RWPE1 (cell line): Measurements from ENCODE around the gene EMC1.
"Not testable (repeated sequence)": the region's sequence is repeated elsewhere in the genome, so short reads cannot be mapped to it uniquely, and the experiment has no call there.

Experiments used
- CTCF ChIA-PET: fragments of 350-600 bp; sonication (Branson Sonifier 250); formaldehyde crosslinking; extraction: SDS; loops from one replicate; lab custom pipeline; 2021; lab: Yijun Ruan, JAX
- POLR2A ChIA-PET: fragments of 400-600 bp; formaldehyde crosslinking; extraction: SDS; loops from one replicate; lab custom pipeline; 2020; ENCODE audit warnings: antibody characterized with exemption; ENCODE audit not compliant: low non-redundant PET; lab: Yijun Ruan, JAX
- DNase-seq: peaks from one replicate; pipeline ENCODE4 v3.0.0; 2012; ENCODE audit warnings: low spot score
- H3K27ac ChIP-seq: fragments of 450-650 bp; 2 replicates; pipeline ENCODE4 v1.5.1; 2017
- CTCF ChIP-seq: fragments of 450-650 bp; conservative IDR thresholded peaks from 2 replicates; pipeline ENCODE4 v1.5.1; 2017; ENCODE audit warnings: low read depth, mild to moderate bottlenecking

Gene EMC1

GRCh38 chr1:19257178-19257914 is 6.0 kb upstream of the EMC1 start:
- CTCF ChIA-PET = no interaction called here
- POLR2A ChIA-PET = no interaction called here
- DNase-seq = no peak
- H3K27ac ChIP-seq = no peak overlapping the region
- TF ChIP-seq CTCF = no peak

DNA sequence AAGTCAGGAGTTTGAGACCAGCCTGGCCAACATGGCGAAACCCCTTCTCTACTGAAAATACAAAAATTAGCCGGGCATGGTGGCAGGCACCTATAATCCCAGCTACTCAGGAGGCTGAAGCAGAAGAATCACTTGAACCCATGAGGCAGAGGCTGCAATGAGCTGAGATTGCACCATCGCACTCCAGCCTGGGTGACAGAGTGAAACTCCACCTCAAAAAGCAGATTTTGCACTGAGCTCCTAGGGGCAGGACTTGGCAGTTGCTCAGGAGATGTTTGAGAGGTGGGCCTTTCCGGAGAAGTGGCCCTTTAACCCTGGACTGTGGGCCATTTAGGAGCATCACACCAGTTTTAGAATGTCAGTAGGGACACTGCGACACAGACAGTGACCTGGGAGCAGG is 5.0 kb upstream of the EMC1 start:
- peak overlapping the region; percentile 13; the same call in 1 of the 2 replicates for H3K27ac ChIP-seq
- CTCF ChIA-PET = interaction anchor here (0.6 kb wide), 1 partner anchor 51 kb away, joined by 3 read pairs; no protein-coding TSS in a partner anchor
- DNase-seq, POLR2A ChIA-PET: not testable (repeated sequence)

DNA sequence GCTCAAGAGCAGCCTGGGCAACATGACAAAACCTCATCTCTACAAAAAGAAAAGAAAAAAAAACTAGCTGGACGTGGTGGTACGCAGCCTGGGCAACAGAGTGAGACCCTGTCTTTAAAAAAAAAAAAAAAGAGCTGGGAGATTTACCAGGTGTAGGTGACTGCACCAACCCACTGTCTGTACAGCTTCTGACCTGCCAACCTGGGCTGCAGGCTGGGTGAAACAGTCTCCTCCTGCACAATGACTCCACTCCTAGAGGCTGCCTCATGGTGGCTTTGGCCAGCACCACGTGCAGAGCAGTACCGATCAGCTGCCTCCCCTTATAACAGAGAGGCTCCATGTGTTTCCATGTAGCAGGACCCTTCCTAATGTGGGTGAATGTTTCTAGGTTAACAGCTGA is 4.0 kb upstream of the EMC1 start:
- no peak for TF ChIP-seq CTCF
- ChIA-PET POLR2A (no interaction called here), CTCF (interaction anchor here (0.6 to 0.7 kb wide), 2 partner anchors 12 to 401 kb away, joined by 3 to 4 read pairs; no protein-coding TSS in a partner anchor)
- no peak for DNase-seq
- H3K27ac ChIP-seq = no peak overlapping the region

- CTCF ChIA-PET = no interaction called here
- H3K27ac ChIP-seq = no peak overlapping the region
- POLR2A ChIA-PET = no interaction called here
- no peak for DNase-seq
- no peak for TF ChIP-seq CTCF
Measured at GRCh38 chr1:19254416-19254815, 3.1 kb upstream of the EMC1 start.

DNA sequence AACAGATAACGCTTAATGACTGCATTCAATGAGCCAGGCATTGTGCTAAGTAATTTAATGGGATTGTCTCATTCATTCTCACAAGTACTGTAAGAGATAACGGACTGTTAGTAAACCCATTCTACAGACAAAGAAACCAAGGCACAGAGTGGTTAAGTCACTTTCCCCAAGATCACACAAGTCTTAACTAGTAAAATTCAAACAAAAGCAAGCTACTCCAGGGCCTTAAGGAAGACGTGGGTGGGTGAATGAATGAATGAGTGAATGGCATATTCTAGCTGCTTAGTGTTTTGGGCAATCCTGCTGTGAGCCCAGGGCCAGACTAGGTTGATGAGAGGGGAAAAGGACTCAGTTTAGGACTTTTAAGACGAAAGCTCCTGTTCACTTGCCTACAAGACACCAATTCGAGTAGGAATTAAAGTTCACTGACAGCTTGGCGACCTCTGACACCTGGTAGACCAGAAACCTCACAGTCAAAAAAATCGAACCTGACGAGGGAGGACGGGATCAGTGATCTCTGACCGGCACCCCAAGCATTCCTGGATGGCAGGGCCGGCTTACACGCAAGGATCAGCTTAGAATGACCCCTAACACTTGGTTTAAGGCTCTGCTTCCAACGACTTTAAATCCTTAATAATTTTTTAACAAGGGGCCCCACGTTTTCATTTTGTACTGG is 557 bp downstream of the EMC1 start:
- ChIA-PET POLR2A (interaction anchor here (0.6 kb wide), 1 partner anchor 13 kb away, joined by 4 read pairs; no protein-coding TSS in a partner anchor), CTCF (no interaction called here)
- TF ChIP-seq CTCF = no peak
- DNase-seq = peak; percentile 42
- H3K27ac ChIP-seq = peak overlapping the region; percentile 97

DNA sequence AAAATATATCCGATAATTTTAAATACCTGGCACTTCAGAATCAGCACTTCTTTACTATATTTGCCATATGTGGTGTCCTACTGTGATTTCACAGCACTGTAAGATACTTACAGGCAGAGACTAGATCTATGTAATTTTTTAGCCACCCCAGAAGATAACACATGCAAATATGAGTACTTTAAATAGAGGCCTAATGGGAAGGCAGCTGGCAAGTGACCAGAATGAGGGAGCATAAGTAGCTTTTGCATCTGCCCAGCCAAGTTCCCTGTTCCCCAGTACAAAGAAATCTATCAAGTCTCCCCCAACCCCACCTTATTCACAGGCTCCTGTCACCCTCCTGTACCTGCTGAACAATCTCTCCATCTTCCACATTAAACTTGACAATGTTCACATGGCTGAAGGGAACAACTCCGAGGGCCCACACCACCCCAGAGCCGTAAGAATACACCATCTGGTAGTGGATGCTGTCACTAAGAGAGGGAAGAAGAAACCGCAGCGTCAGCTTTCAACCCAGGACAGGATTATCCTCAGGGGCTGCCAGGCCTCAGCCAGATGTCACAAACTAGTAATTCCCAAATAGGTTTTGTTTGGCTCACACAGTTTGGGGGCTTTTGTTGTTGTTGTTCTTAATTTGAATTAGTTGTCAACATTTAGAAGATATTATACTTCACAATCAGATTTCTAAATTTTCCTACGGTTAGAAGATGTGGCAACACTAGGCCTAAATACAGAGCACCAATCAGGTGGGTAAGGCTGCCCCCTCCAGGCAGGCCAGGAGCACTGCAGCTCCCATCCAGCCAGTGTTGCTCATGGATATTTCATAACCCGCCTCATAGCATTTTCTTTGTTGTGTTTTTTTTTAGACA is 10.4 kb downstream of the EMC1 start:
- DNase-seq = peak; percentile 75
- POLR2A ChIA-PET = no interaction called here

More for the DNA sequence above, 10.4 kb downstream of the EMC1 start:
- CTCF ChIA-PET = interaction anchor here (0.8 to 1.0 kb wide), 3 partner anchors 19 to 25 kb away, joined by 3 to 8 read pairs (median 3); no protein-coding TSS in a partner anchor
- peak; percentile 88 for TF ChIP-seq CTCF
- no peak overlapping the region for H3K27ac ChIP-seq
